ENCODE results near the gene PCGF2. TPM values are rescaled to one million over a fixed set of nuclear protein-coding genes. Genes with fewer than 3 reads are reported as not detected.

Gene PCGF2
- total and polyA plus RNA-seq, 9 of the 15 experiments (the other 6 are each of a cell fraction or from before 2014, with no cell fraction given) = 1.3 to 33.4 (median 7.0) TPM

- no peak for TF ChIP-seq MGA (IDR thresholded peaks at IDR 0.05)
- TF ChIP-seq KLF13 (tag; IDR thresholded peaks at IDR 0.05; ENCODE audit: borderline replicate concordance, low read depth) = no peak
- TF ChIP-seq SREBF1 (IDR thresholded peaks at IDR 0.05; ENCODE audit: borderline replicate concordance, low read depth, low read length) = no peak
- no peak for TF ChIP-seq TEAD1 (CRISPR knock-in tag; IDR thresholded peaks at IDR 0.05)
- TF ChIP-seq IRF1 (CRISPR knock-in tag; IDR thresholded peaks at IDR 0.05; ENCODE audit: borderline replicate concordance) = no peak
- no peak for TF ChIP-seq GTF2F1 (IDR thresholded peaks at IDR 0.05; ENCODE audit: low read depth, low read length)
- TF ChIP-seq GMEB1 (CRISPR knock-in tag; IDR thresholded peaks at IDR 0.05) = peak; percentile 89
- TF ChIP-seq SMAD4 (CRISPR knock-in tag; conservative IDR thresholded peaks at IDR 0.05) = peak; percentile 86
- TF ChIP-seq NONO (IDR thresholded peaks at IDR 0.05; ENCODE audit: low read depth in 2 of 2, low read length in 1 of 2) = peak in 1 of 2 experiments; percentile 87; a peak in 3 of 4 replicates
- TF ChIP-seq FOXO4 (CRISPR knock-in tag; IDR thresholded peaks at IDR 0.05) = no peak
Observed at GRCh38 chr17:38729886-38730525, 18.1 kb downstream of the PCGF2 start, which contains the start of gene CISD3 (continued).

Data from K562 (cell line).